HepG2 (cell line): ENCODE data around the gene PRKCZ. TPM values are rescaled to one million over a fixed set of nuclear protein-coding genes. Genes with fewer than 3 reads are reported as not detected.

Source experiments
- CBFB ChIP-seq: sonication (generic); formaldehyde crosslinking; IDR thresholded peaks from 2 replicates; pipeline ENCODE4 v1.4.0; 2020; ENCODE audit warnings: missing genetic modification reagents
- CTCF ChIP-seq: sonication (generic); formaldehyde crosslinking; IDR thresholded peaks from 2 replicates; pipeline ENCODE4 v1.5.0; 2020; ENCODE audit warnings: mild to moderate bottlenecking, missing genetic modification reagents, moderate library complexity
- ELF1 ChIP-seq: sonication (generic); formaldehyde crosslinking; IDR thresholded peaks from 2 replicates; pipeline ENCODE4 v1.4.0; 2020; ENCODE audit warnings: missing genetic modification reagents
- EZH2 ChIP-seq: conservative IDR thresholded peaks from 2 replicates; pipeline ENCODE4 v1.6.1; 2012; ENCODE audit warnings: mild to moderate bottlenecking, low read depth, low read length, moderate library complexity
- FIP1L1 ChIP-seq: fragments of 200-400 bp; formaldehyde crosslinking; IDR thresholded peaks from 2 replicates; pipeline ENCODE4 v1.6.1; 2018; ENCODE audit warnings: low read depth, mild to moderate bottlenecking, low read length, moderate library complexity, borderline replicate concordance; ENCODE audit not compliant: insufficient read depth
- MNT ChIP-seq: fragments of 450-650 bp; IDR thresholded peaks from 2 replicates; pipeline ENCODE4 v1.6.1; 2016
- NAIF1 ChIP-seq: sonication (generic); formaldehyde crosslinking; IDR thresholded peaks from 2 replicates; pipeline ENCODE4 v1.5.0; 2020; ENCODE audit warnings: mild to moderate bottlenecking, missing genetic modification reagents, borderline replicate concordance
- NR2C2 ChIP-seq: sonication (generic); formaldehyde crosslinking; IDR thresholded peaks from 2 replicates; pipeline ENCODE4 v1.4.0; 2020; ENCODE audit warnings: missing genetic modification reagents, mild to moderate bottlenecking, moderate library complexity, borderline replicate concordance
- PAWR ChIP-seq: sonication (generic); formaldehyde crosslinking; IDR thresholded peaks from 2 replicates; pipeline ENCODE4 v1.4.0; 2020; ENCODE audit warnings: missing genetic modification reagents, mild to moderate bottlenecking, borderline replicate concordance
- POGZ ChIP-seq: sonication (generic); formaldehyde crosslinking; IDR thresholded peaks from 2 replicates; pipeline ENCODE4 v1.4.0; 2020; ENCODE audit warnings: mild to moderate bottlenecking, missing genetic modification reagents
- RXRA ChIP-seq: sonication (generic); formaldehyde crosslinking; IDR thresholded peaks from 2 replicates; pipeline ENCODE4 v1.5.1; 2020; ENCODE audit warnings: missing genetic modification reagents
- SP2 ChIP-seq: sonication (generic); formaldehyde crosslinking; IDR thresholded peaks from 2 replicates; pipeline ENCODE4 v1.5.1; 2020; ENCODE audit warnings: mild to moderate bottlenecking, missing genetic modification reagents
- TAF15 ChIP-seq: fragments of 200-400 bp; formaldehyde crosslinking; IDR thresholded peaks from one replicate; pipeline ENCODE4 v1.6.1; 2018; ENCODE audit warnings: mild to moderate bottlenecking, low read depth, low read length; ENCODE audit not compliant: poor library complexity, severe bottlenecking
- ZBTB42 ChIP-seq: sonication (generic); formaldehyde crosslinking; IDR thresholded peaks from 2 replicates; pipeline ENCODE4 v1.5.0; 2020; ENCODE audit warnings: mild to moderate bottlenecking, missing genetic modification reagents
- ZFP37 ChIP-seq: sonication (generic); formaldehyde crosslinking; IDR thresholded peaks from 2 replicates; pipeline ENCODE4 v1.4.0; 2020; ENCODE audit warnings: missing genetic modification reagents, borderline replicate concordance
- ZFP41 ChIP-seq: sonication (generic); formaldehyde crosslinking; IDR thresholded peaks from 2 replicates; pipeline ENCODE4 v1.4.0; 2020; ENCODE audit warnings: mild to moderate bottlenecking, missing genetic modification reagents, borderline replicate concordance
- ZNF564 ChIP-seq: sonication (generic); formaldehyde crosslinking; IDR thresholded peaks from 2 replicates; pipeline ENCODE4 v1.8.1; 2023; ENCODE audit warnings: mild to moderate bottlenecking, missing genetic modification reagents
- ZNF607 ChIP-seq: sonication (generic); formaldehyde crosslinking; IDR thresholded peaks from 2 replicates; pipeline ENCODE4 v1.5.1; 2020; ENCODE audit warnings: missing genetic modification reagents, mild to moderate bottlenecking, borderline replicate concordance
- ZNF704 ChIP-seq: sonication (generic); formaldehyde crosslinking; IDR thresholded peaks from 2 replicates; pipeline ENCODE4 v1.8.1; 2023; ENCODE audit warnings: mild to moderate bottlenecking, inconsistent platforms, moderate library complexity, missing genetic modification reagents, borderline replicate concordance
- ZNF710 ChIP-seq: sonication (generic); formaldehyde crosslinking; IDR thresholded peaks from 2 replicates; pipeline ENCODE4 v1.5.0; 2020; ENCODE audit warnings: mild to moderate bottlenecking, missing genetic modification reagents, borderline replicate concordance
- ZSCAN21 ChIP-seq: sonication (generic); formaldehyde crosslinking; IDR thresholded peaks from 2 replicates; pipeline ENCODE4 v1.8.0; 2022; ENCODE audit warnings: mild to moderate bottlenecking, missing genetic modification reagents, moderate library complexity, borderline replicate concordance
- polyA plus RNA-seq, 8 experiments: library from polyadenylated mRNA; depleted of rRNA in 3 of 8; stranded (reverse) in 7 of 8; unstranded in 1 of 8; fragments of >200 nt; fragmentation: Illumina TruSeq in 4 of 8; extraction: Trizol in 4 of 8; gene quantifications; 2 replicates each; pipeline versions ENCODE4 v1.2.1 to v1.2.3, GENCODE V29; 2011 to 2016; ENCODE audit warnings: low read depth in 4 of 8, missing spikeins in 1 of 8, mixed read lengths in 1 of 8; ENCODE audit not compliant: insufficient read depth in 1 of 8
- total RNA-seq, 5 experiments: library from RNA; depleted of rRNA; stranded (reverse); fragments of >200 nt; fragmentation: Illumina TruSeq; extraction: Trizol; gene quantifications; 2 replicates each; pipeline ENCODE4 v1.2.3, GENCODE V29; 2016; ENCODE audit warnings: low read depth in 1 of 5

Gene PRKCZ
- total and polyA plus RNA-seq, 2 of the 13 experiments (the other 11 are each of a cell fraction or from before 2014, with no cell fraction given): 34.7 to 85.2 TPM

GRCh38 chr1:2189459-2190425 lies 139.5 kb downstream of the PRKCZ start (continued):
- TF ChIP-seq ZNF564 (peak; percentile 71; the same call in 1 of the 2 replicates), ZFP41 (CRISPR knock-in tag) (peak; percentile 21; the same call in 1 of the 2 replicates), ZSCAN21 (CRISPR knock-in tag) (peak; percentile 93), MNT (peak; percentile 51), ZFP37 (no peak), FIP1L1 (no peak), ZNF710 (CRISPR knock-in tag) (0 out of 2 replicates have a peak, but pooled peaks have one; percentile 21), ZNF607 (0 out of 2 replicates have a peak, but pooled peaks have one; percentile 16), ELF1 (CRISPR knock-in tag) (peak; percentile 21; the same call in 1 of the 2 replicates), RXRA (CRISPR knock-in tag) (0 out of 2 replicates have a peak, but pooled peaks have one; percentile 7), SP2 (CRISPR knock-in tag) (peak; percentile 79), CTCF (CRISPR knock-in tag) (0 out of 2 replicates have a peak, but pooled peaks have one; percentile 2), NAIF1 (CRISPR knock-in tag) (no peak), EZH2 (no peak), CBFB (CRISPR knock-in tag) (peak; percentile 33), NR2C2 (CRISPR knock-in tag) (0 out of 2 replicates have a peak, but pooled peaks have one; percentile 24), POGZ (CRISPR knock-in tag) (0 out of 2 replicates have a peak, but pooled peaks have one; percentile 32), TAF15 (peak; percentile 54), PAWR (CRISPR knock-in tag) (0 out of 2 replicates have a peak, but pooled peaks have one; percentile 53), ZNF704 (CRISPR knock-in tag) (peak; percentile 72; the same call in 1 of the 2 replicates), ZBTB42 (CRISPR knock-in tag) (peak; percentile 81)
